Activated naive CD4-positive, alpha-beta T cell treated with anti-CD3 and anti-CD28 coated beads, Interleukin-2, amount 50 U/mL, for 72 hours (primary cell): ENCODE results near the gene VPS13D. TPM values are rescaled to one million over a fixed set of nuclear protein-coding genes. Genes with fewer than 3 reads are reported as not detected.
A peak's percentile ranks its signal among the peaks of the same experiment; 100 is the strongest.
"Not testable (repeated sequence)": the region's sequence is repeated elsewhere in the genome, so short reads cannot be mapped to it uniquely, and the experiment has no call there.

ENCODE experiments used
- ATAC-seq, 2 donors: fragments of 150-1000 bp; cut with Tn5 transposase; 2 replicates each; pipeline ENCODE4 v1.10.0; 2021; ENCODE audit warnings: mild to moderate bottlenecking in 2 of 2, moderate library complexity in 2 of 2
- DNase-seq, 2 donors: peaks; one replicate each; pipeline ENCODE4 v3.0.0; 2021 to 2022; ENCODE audit warnings: low spot score in 2 of 2
- H3K27ac Mint-ChIP-seq, 2 donors: one replicate each; pipeline ENCODE4 v1.8.0; 2022; ENCODE audit warnings: mild to moderate bottlenecking in 2 of 2, mixed read lengths in 2 of 2
- H3K36me3 Mint-ChIP-seq, 2 donors: one replicate each; pipeline ENCODE4 v1.8.0; 2022; ENCODE audit warnings: mixed read lengths in 2 of 2
- H3K9me3 Mint-ChIP-seq, 2 donors: one replicate each; pipeline ENCODE4 v1.8.0; 2022; ENCODE audit warnings: mixed read lengths in 2 of 2
- total RNA-seq, 2 donors: library from RNA; stranded (reverse); gene quantifications; one replicate each; pipeline ENCODE4 v1.2.3, GENCODE V29; 2022

VPS13D gene
- total RNA-seq, 2 donors from 2014 or later: 31.2 to 40.7 TPM

GRCh38 chr1:12293416-12293815 is 63.6 kb downstream of the VPS13D start:
- H3K9me3 Mint-ChIP-seq: no peaks in the 10 kb centered on the region
- DNase-seq (no peak), ATAC-seq (no peak)
- no peak overlapping the region for H3K27ac Mint-ChIP-seq
- peaks cover 0 to 14% of the 10 kb centered on the region in 2 donors for H3K36me3 Mint-ChIP-seq

GRCh38 chr1:12294076-12294475 is 64.2 kb downstream of the VPS13D start:
- H3K27ac Mint-ChIP-seq: no peak overlapping the region
- ATAC-seq (no peak), DNase-seq (no peak)
- H3K36me3 Mint-ChIP-seq: peaks cover 0 to 20% of the 10 kb centered on the region in 2 donors
- no peaks in the 10 kb centered on the region for H3K9me3 Mint-ChIP-seq

- H3K9me3 Mint-ChIP-seq: no peaks in the 10 kb centered on the region
- no peak overlapping the region for H3K27ac Mint-ChIP-seq
- peaks cover 0 to 25% of the 10 kb centered on the region in 2 donors for H3K36me3 Mint-ChIP-seq
- DNase-seq (no peak), ATAC-seq (peak in 1 of 2 donors; percentile 5)
Observed at GRCh38 chr1:12296016-12296415, 66.2 kb downstream of the VPS13D start.

GRCh38 chr1:12296623-12297022 is 66.8 kb downstream of the VPS13D start:
- DNase-seq (no peak), ATAC-seq (peak; percentile 82 to 97)
- H3K9me3 Mint-ChIP-seq: no peaks in the 10 kb centered on the region
- peaks cover 0 to 25% of the 10 kb centered on the region in 2 donors for H3K36me3 Mint-ChIP-seq
- peak overlapping the region in 1 of 2 donors; percentile 38 for H3K27ac Mint-ChIP-seq

- ATAC-seq (no peak), DNase-seq (no peak)
- Mint-ChIP-seq H3K36me3 (peaks cover 6 to 17% of the 10 kb centered on the region in 2 donors), H3K27ac (no peak overlapping the region), H3K9me3 (no peaks in the 10 kb centered on the region)
Observed at GRCh38 chr1:12300706-12301105, 70.9 kb downstream of the VPS13D start.

- peaks cover 6 to 19% of the 10 kb centered on the region in 2 donors for H3K36me3 Mint-ChIP-seq
Observed at GRCh38 chr1:12301518-12302237, 71.8 kb downstream of the VPS13D start.

GRCh38 chr1:12302798-12303447 is 73.1 kb downstream of the VPS13D start:
- Mint-ChIP-seq H3K27ac (peak overlapping the region in 1 of 2 donors; percentile 72), H3K9me3 (no peaks in the 10 kb centered on the region), H3K36me3 (peaks cover 6 to 30% of the 10 kb centered on the region in 2 donors)
- ATAC-seq: no peak
- no peak for DNase-seq

More at GRCh38 chr1:12301518-12302237, 71.8 kb downstream of the VPS13D start:
- Mint-ChIP-seq H3K9me3 (no peaks in the 10 kb centered on the region), H3K27ac (no peak overlapping the region)
- ATAC-seq: no peak
- DNase-seq: no peak

GRCh38 chr1:12305377-12305776 is 75.5 kb downstream of the VPS13D start:
- DNase-seq: no peak
- Mint-ChIP-seq H3K27ac (no peak overlapping the region), H3K9me3 (no peaks in the 10 kb centered on the region), H3K36me3 (peaks cover 6 to 29% of the 10 kb centered on the region in 2 donors)
- no peak for ATAC-seq

GRCh38 chr1:12309783-12310742 is 80.2 kb downstream of the VPS13D start:
- ATAC-seq: no peak
- H3K36me3 Mint-ChIP-seq: peaks cover 0 to 25% of the 10 kb centered on the region in 2 donors
- no peak overlapping the region for H3K27ac Mint-ChIP-seq

GRCh38 chr1:12314333-12314903 is 84.6 kb downstream of the VPS13D start:
- ATAC-seq: no peak
- H3K36me3 Mint-ChIP-seq: no peaks in the 10 kb centered on the region
- H3K9me3 Mint-ChIP-seq: no peaks in the 10 kb centered on the region

More at GRCh38 chr1:12309783-12310742, 80.2 kb downstream of the VPS13D start:
- no peaks in the 10 kb centered on the region for H3K9me3 Mint-ChIP-seq
- no peak for DNase-seq

GRCh38 chr1:12315146-12315545 is 85.3 kb downstream of the VPS13D start:
- no peak for DNase-seq
- Mint-ChIP-seq H3K36me3 (no peaks in the 10 kb centered on the region), H3K9me3 (no peaks in the 10 kb centered on the region), H3K27ac (no peak overlapping the region)
- ATAC-seq: no peak

More at GRCh38 chr1:12314333-12314903, 84.6 kb downstream of the VPS13D start:
- no peak for DNase-seq
- H3K27ac Mint-ChIP-seq: no peak overlapping the region

GRCh38 chr1:12316331-12316730 is 86.5 kb downstream of the VPS13D start:
- H3K27ac Mint-ChIP-seq: peak overlapping the region in 1 of 2 donors; percentile 47
- no peaks in the 10 kb centered on the region for H3K36me3 Mint-ChIP-seq
- ATAC-seq (no peak), DNase-seq (no peak)
- no peaks in the 10 kb centered on the region for H3K9me3 Mint-ChIP-seq

GRCh38 chr1:12320486-12320885 is 90.7 kb downstream of the VPS13D start:
- H3K36me3 Mint-ChIP-seq: peaks cover 0 to 5% of the 10 kb centered on the region in 2 donors
- DNase-seq: no peak

GRCh38 chr1:12324423-12324822 is 94.6 kb downstream of the VPS13D start:
- Mint-ChIP-seq H3K27ac (no peak overlapping the region), H3K36me3 (peaks cover 0 to 5% of the 10 kb centered on the region in 2 donors), H3K9me3 (no peaks in the 10 kb centered on the region)
- ATAC-seq (no peak), DNase-seq (no peak)

More at GRCh38 chr1:12320486-12320885, 90.7 kb downstream of the VPS13D start:
- no peak for ATAC-seq
- no peak overlapping the region for H3K27ac Mint-ChIP-seq
- no peaks in the 10 kb centered on the region for H3K9me3 Mint-ChIP-seq

- not testable (repeated sequence) for ATAC-seq, H3K36me3 Mint-ChIP-seq, DNase-seq, H3K9me3 Mint-ChIP-seq
- H3K27ac Mint-ChIP-seq: peak overlapping the region in 1 of 2 donors; percentile 45
Observed at GRCh38 chr1:12324973-12325372, 95.1 kb downstream of the VPS13D start.

- Mint-ChIP-seq H3K27ac (no peak overlapping the region), H3K36me3 (peaks cover 0 to 5% of the 10 kb centered on the region in 2 donors), H3K9me3 (no peaks in the 10 kb centered on the region)
- ATAC-seq (no peak), DNase-seq (no peak)
Observed at GRCh38 chr1:12326986-12327385, 97.2 kb downstream of the VPS13D start.
